SH-SY5Y (cell line): ENCODE results near the gene KCNE3.

Experiments used
- GATA2 ChIP-seq: IDR thresholded peaks from 2 replicates; pipeline ENCODE4 v1.6.1; 2011; ENCODE audit warnings: mild to moderate bottlenecking, low read depth, low read length
- GATA3 ChIP-seq: IDR thresholded peaks from 2 replicates; pipeline ENCODE4 v1.6.1; 2011; ENCODE audit warnings: low read depth, mild to moderate bottlenecking, low read length, moderate library complexity

DNA sequence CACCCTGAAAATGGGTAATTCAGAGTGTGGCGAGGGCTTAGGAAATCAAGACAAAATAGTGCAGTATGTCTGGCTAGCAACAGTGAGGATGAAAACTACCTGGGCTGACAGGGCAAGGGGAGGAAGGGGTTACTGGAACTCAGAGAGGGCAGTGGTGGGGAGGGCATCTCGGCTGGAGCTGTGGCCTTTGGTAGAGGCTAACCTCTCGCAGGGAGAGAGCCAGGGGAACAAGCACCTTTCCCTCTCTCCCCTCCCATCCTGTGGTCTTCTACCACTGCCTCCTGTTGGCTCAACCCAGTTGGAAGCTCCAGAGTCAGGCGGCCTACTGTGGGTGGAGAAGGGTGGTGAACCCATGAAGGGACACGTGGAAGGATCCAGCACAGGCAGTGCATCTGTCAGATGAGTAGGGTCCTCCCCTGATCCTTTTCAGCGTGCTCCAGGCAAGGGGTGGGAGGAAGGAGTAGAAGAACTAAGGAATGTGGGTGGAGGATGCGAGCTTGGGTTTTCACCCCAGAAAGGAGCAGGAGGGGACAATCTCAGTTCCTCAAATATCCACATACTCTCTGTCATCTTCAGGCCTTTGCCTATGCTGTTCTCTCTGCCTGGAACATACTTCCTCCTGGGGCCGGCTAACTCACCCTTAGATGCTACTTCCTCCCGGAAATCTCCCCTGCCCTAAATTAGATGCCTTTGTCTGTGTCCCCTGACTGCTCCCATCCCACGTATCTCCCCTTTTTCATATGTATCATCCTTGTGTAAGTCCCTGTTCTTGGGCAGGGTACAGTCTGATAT is 6.2 kb upstream of the KCNE3 start:
- TF ChIP-seq GATA2 (no peak), GATA3 (no peak)
